ENCODE measurements around the gene SMIM5.
A peak's percentile ranks its signal among the peaks of the same experiment; 100 is the strongest.

The SMIM5 gene

GRCh38 chr17:75639771-75640555 is 6.7 kb downstream of the SMIM5 start:
- Histone ChIP-seq H3K4me2 (ENCODE audit: low read length) (peak overlapping the region; percentile 78), H3K27me3 (ENCODE audit: control insufficient read depth, insufficient read depth, low read length) (no peaks in the 10 kb centered on the region), H2AFZ (peak overlapping the region; percentile 53), H3K36me3 (ENCODE audit: control insufficient read depth, insufficient read depth, low read length) (no peaks in the 10 kb centered on the region), H3K79me2 (peaks cover 2% of the 10 kb centered on the region), H3K9ac (no peak overlapping the region), H3K4me1 (peaks cover 48% of the 10 kb centered on the region), H3K27ac (peak overlapping the region; percentile 83), H3K9me3 (ENCODE audit: control insufficient read depth, low read length) (no peaks in the 10 kb centered on the region), H3K4me3 (ENCODE audit: low read depth, low read length) (peak overlapping the region; percentile 78)
- TF ChIP-seq CTCF (IDR thresholded peaks at IDR 0.05): peak; percentile 60

GRCh38 chr17:75640556-75641119 is 7.4 kb downstream of the SMIM5 start:
- H3K9ac ChIP-seq: no peak overlapping the region
- TF ChIP-seq CTCF (IDR thresholded peaks at IDR 0.05): no peak
- no peaks in the 10 kb centered on the region for H3K27me3 ChIP-seq (ENCODE audit: control insufficient read depth, insufficient read depth, low read length)
- H3K4me3 ChIP-seq (ENCODE audit: low read depth, low read length): peak overlapping the region; percentile 78
- H3K4me1 ChIP-seq: peaks cover 53% of the 10 kb centered on the region
- no peaks in the 10 kb centered on the region for H3K9me3 ChIP-seq (ENCODE audit: control insufficient read depth, low read length)
- H3K4me2 ChIP-seq (ENCODE audit: low read length): peak overlapping the region; percentile 78
- H3K36me3 ChIP-seq (ENCODE audit: control insufficient read depth, insufficient read depth, low read length): no peaks in the 10 kb centered on the region
- H3K79me2 ChIP-seq: peaks cover 2% of the 10 kb centered on the region
- H2AFZ ChIP-seq: peak overlapping the region; percentile 53
- peak overlapping the region; percentile 83 for H3K27ac ChIP-seq

GRCh38 chr17:75641343-75641742 is 8.1 kb downstream of the SMIM5 start:
- Histone ChIP-seq H3K4me2 (ENCODE audit: low read length) (peak overlapping the region; percentile 78), H3K9ac (no peak overlapping the region), H3K4me3 (ENCODE audit: low read depth, low read length) (peak overlapping the region; percentile 78), H2AFZ (peak overlapping the region; percentile 54), H3K79me2 (peaks cover 2% of the 10 kb centered on the region), H3K4me1 (peaks cover 60% of the 10 kb centered on the region), H3K36me3 (ENCODE audit: control insufficient read depth, insufficient read depth, low read length) (no peaks in the 10 kb centered on the region), H3K27ac (peak overlapping the region; percentile 83), H3K27me3 (ENCODE audit: control insufficient read depth, insufficient read depth, low read length) (no peaks in the 10 kb centered on the region), H3K9me3 (ENCODE audit: control insufficient read depth, low read length) (no peaks in the 10 kb centered on the region)
- TF ChIP-seq CTCF (IDR thresholded peaks at IDR 0.05): no peak

- H3K9me3 ChIP-seq (ENCODE audit: control insufficient read depth, low read length): no peaks in the 10 kb centered on the region
- peaks cover 5% of the 10 kb centered on the region for H3K79me2 ChIP-seq
- H3K4me3 ChIP-seq (ENCODE audit: low read depth, low read length): peak overlapping the region; percentile 78
- H3K27me3 ChIP-seq (ENCODE audit: control insufficient read depth, insufficient read depth, low read length): no peaks in the 10 kb centered on the region
- no peak for TF ChIP-seq CTCF (IDR thresholded peaks at IDR 0.05)
- peak overlapping the region; percentile 83 for H3K27ac ChIP-seq
- H3K4me1 ChIP-seq: peaks cover 62% of the 10 kb centered on the region
- H3K9ac ChIP-seq: no peak overlapping the region
- H3K36me3 ChIP-seq (ENCODE audit: control insufficient read depth, insufficient read depth, low read length): no peaks in the 10 kb centered on the region
- no peak overlapping the region for H2AFZ ChIP-seq
- peak overlapping the region; percentile 78 for H3K4me2 ChIP-seq (ENCODE audit: low read length)
These were observed 9.0 kb downstream of the SMIM5 start for GRCh38 chr17:75642182-75642783.

Data from parathyroid adenoma (tissue), 2 donors.